Erythroblast (primary cell): Measurements from ENCODE around the gene KLHL29.

Experiments used
- GATA1 ChIP-seq: IDR thresholded peaks from 2 replicates; pipeline ENCODE4 v1.6.1; 2011; ENCODE audit warnings: low read depth, mild to moderate bottlenecking, control low read depth, low read length, moderate library complexity
- POLR2A ChIP-seq: IDR thresholded peaks from 2 replicates; pipeline ENCODE4 v1.6.1; 2011; ENCODE audit warnings: mild to moderate bottlenecking, low read length

DNA sequence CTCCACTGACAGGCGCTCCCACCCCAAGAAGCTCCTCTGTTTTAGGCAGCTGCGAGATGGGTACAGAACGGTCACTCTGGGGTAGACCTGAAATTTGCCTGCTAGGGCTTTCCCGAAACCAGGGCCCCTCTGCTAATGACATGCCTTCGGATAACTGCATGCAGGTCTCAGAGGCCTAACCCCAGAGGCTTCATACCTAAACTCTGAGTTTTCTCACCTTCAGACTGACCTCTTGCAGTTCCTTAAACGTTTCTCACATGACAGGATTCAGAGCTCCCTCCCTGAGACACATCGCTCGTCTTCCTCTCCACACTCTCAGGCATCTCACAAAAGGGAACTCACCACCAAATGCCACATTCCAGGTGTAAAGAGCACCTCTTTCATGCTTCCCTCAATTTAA lies 11.3 kb upstream of the KLHL29 start:
- TF ChIP-seq POLR2A (no peak), GATA1 (no peak)
